GM12878 (cell line): ENCODE measurements around the gene FAM162A. TPM values are rescaled to one million over a fixed set of nuclear protein-coding genes. Genes with fewer than 3 reads are reported as not detected.

Source experiments
- ASH2L ChIP-seq: fragments of 300-600, 200-600 bp; sonication (generic); IDR thresholded peaks from 2 replicates; pipeline ENCODE4 v1.6.1; 2017; ENCODE audit warnings: low read depth, mild to moderate bottlenecking, borderline replicate concordance
- EZH2 ChIP-seq: IDR thresholded peaks from 2 replicates; pipeline ENCODE4 v1.6.1; 2012; ENCODE audit warnings: low read depth, mild to moderate bottlenecking, control low read depth, inconsistent platforms, low read length, borderline replicate concordance; ENCODE audit not compliant: control insufficient read depth
- FOXK2 ChIP-seq: fragments of 450-650 bp; IDR thresholded peaks from 2 replicates; pipeline ENCODE4 v1.6.1; 2017; ENCODE audit warnings: mild to moderate bottlenecking, moderate library complexity
- GATAD2B ChIP-seq: fragments of 450-650 bp; conservative IDR thresholded peaks from 2 replicates; pipeline ENCODE4 v1.6.1; 2017; ENCODE audit warnings: low read depth, mild to moderate bottlenecking, moderate library complexity
- NFXL1 ChIP-seq: fragments of 450-650 bp; IDR thresholded peaks from 2 replicates; pipeline ENCODE4 v1.6.1; 2017; ENCODE audit warnings: antibody characterized with exemption, mild to moderate bottlenecking, borderline replicate concordance
- NR2C1 ChIP-seq: fragments of 450-650 bp; IDR thresholded peaks from 2 replicates; pipeline ENCODE4 v1.6.1; 2017; ENCODE audit warnings: antibody characterized with exemption, mild to moderate bottlenecking, moderate library complexity
- PAX5 ChIP-seq: IDR thresholded peaks from 2 replicates; pipeline ENCODE4 v1.6.1; 2011; ENCODE audit warnings: low read depth, low read length, borderline replicate concordance
- PAX8 ChIP-seq: fragments of 450-650 bp; IDR thresholded peaks from 2 replicates; pipeline ENCODE4 v1.6.1; 2017; ENCODE audit warnings: mild to moderate bottlenecking, moderate library complexity
- POLR2A ChIP-seq: IDR thresholded peaks from 2 replicates; pipeline ENCODE4 v1.6.1; 2011; ENCODE audit warnings: low read depth, mild to moderate bottlenecking, low read length
- POLR2AphosphoS2 ChIP-seq: IDR thresholded peaks from 2 replicates; pipeline ENCODE4 v1.6.1; 2011; ENCODE audit warnings: low read depth, mild to moderate bottlenecking, low read length, improper control_type of control experiment, moderate library complexity
- POU2F2 ChIP-seq: IDR thresholded peaks from 3 replicates; pipeline ENCODE4 v1.6.1; 2011; ENCODE audit warnings: low read depth, mild to moderate bottlenecking, low read length, borderline replicate concordance
- SMAD5 ChIP-seq: IDR thresholded peaks from 2 replicates; pipeline ENCODE4 v1.6.1; 2016; ENCODE audit warnings: antibody characterized with exemption, low read depth
- SMARCA5 ChIP-seq: fragments of 450-650 bp; IDR thresholded peaks from 2 replicates; pipeline ENCODE4 v1.6.1; 2017; ENCODE audit warnings: mild to moderate bottlenecking
- SP1 ChIP-seq: IDR thresholded peaks from one replicate; pipeline ENCODE4 v1.6.1; 2011; ENCODE audit warnings: low read depth, low read length
- TAF1 ChIP-seq: IDR thresholded peaks from 2 replicates; pipeline ENCODE4 v1.6.1; 2011; ENCODE audit warnings: mild to moderate bottlenecking, low read depth, low read length, borderline replicate concordance
- polyA plus RNA-seq, 11 experiments: library from polyadenylated mRNA; depleted of rRNA in 4 of 11; unstranded in 6 of 11; stranded (reverse) in 5 of 11; fragments of >200 nt; fragmentation: Nextera tagmentation in 4 of 11; fragmentation: Illumina TruSeq in 1 of 11; extraction: Ambion mirVana in 4 of 11; extraction: Trizol in 1 of 11; gene quantifications; 1 replicate in 1 of 11; 2 replicates in 10 of 11; pipeline versions ENCODE4 v1.2.1 to v1.2.3, GENCODE V29; 2011 to 2016; ENCODE audit warnings: inconsistent platforms in 2 of 11, missing spikeins in 2 of 11, low read depth in 1 of 11
- total RNA-seq, 4 experiments: library from RNA; depleted of rRNA in 3 of 4; stranded (reverse); fragments of >200 nt in 3 of 4; fragmentation: Illumina TruSeq in 1 of 4; extraction: Trizol in 1 of 4; gene quantifications; 2 replicates each; pipeline versions ENCODE4 v1.2.1 to v1.2.3, GENCODE V29; 2013 to 2021
- TF ChIP-seq, protein P1 (sequence below): IDR thresholded peaks from 2 replicates; pipeline ENCODE4 v1.6.1; 2012; ENCODE audit warnings: low read depth, low read length, improper control_type of control experiment
- TF ChIP-seq, protein P2 (sequence below): IDR thresholded peaks from 2 replicates; pipeline ENCODE4 v1.6.1; 2012; ENCODE audit warnings: low read depth, low read length, improper control_type of control experiment
- TF ChIP-seq, protein P3 (sequence below): IDR thresholded peaks from 2 replicates; pipeline ENCODE4 v1.6.1; 2012; ENCODE audit warnings: mild to moderate bottlenecking, low read depth, low read length
- TF ChIP-seq, protein P4 (sequence below): fragments of 450-650 bp; IDR thresholded peaks from 2 replicates; pipeline ENCODE4 v1.6.1; 2016; ENCODE audit warnings: mild to moderate bottlenecking
- TF ChIP-seq, protein P5 (sequence below): fragments of 450-650 bp; formaldehyde crosslinking; IDR thresholded peaks from 2 replicates; pipeline ENCODE4 v1.5.0; 2022; ENCODE audit warnings: mild to moderate bottlenecking, missing genetic modification characterization

Gene FAM162A
- total and polyA plus RNA-seq, 10 of the 15 experiments (the other 5 are each of a cell fraction or from before 2014, with no cell fraction given): 59.2 to 346 (median 149) TPM

DNA sequence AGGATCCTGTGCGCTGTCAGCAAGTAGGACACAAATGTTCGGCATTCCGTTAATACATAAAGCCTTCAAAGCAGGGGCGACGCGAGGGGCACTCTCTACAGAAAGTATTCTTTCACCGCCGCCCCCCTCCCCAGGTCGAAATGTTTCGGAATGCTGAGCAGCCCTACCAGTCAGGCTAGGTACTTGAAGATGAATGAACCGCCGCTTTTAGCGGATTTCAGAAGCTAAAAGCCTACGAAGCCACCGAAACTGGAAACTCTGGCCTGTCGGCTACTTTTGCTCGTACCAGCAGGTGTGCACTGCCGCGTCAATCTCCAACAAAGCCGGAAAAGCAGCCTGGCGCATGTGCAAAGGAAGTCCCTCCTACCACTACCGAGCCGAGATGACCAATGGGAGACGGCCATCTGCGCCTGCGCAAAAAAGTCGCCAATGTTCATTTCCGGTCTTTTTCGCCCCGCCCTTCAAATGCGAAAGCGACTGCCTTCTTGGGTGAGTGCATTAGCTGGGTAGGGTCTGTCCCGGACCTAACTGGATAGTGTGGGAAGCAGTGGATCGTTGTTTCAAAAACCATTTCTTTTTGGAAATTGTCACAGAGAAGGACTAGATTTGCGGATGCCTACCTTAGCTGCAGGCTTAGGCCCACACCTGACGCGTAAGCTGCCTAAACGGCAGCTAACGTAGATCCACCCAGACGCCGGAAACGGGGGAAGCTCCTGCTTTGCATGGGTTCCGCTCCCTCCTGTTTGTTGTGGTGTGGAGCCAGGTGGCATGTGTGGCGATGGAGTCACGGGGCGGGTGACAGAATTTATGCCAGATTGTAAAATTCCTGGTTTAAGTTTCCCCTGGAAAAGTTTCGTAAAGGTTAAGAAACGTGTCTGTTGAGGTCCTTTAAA is 32.0 kb downstream of the FAM162A start, which contains the start of gene WDR5B (continued):
- peak; percentile 84 for TF ChIP-seq TAF1
- no peak for TF ChIP-seq EZH2
- TF ChIP-seq GATAD2B: peak; percentile 59
- peak; percentile 93 for TF ChIP-seq POLR2A
- TF ChIP-seq POU2F2: peak; percentile 99
- TF ChIP-seq, protein P1, sequence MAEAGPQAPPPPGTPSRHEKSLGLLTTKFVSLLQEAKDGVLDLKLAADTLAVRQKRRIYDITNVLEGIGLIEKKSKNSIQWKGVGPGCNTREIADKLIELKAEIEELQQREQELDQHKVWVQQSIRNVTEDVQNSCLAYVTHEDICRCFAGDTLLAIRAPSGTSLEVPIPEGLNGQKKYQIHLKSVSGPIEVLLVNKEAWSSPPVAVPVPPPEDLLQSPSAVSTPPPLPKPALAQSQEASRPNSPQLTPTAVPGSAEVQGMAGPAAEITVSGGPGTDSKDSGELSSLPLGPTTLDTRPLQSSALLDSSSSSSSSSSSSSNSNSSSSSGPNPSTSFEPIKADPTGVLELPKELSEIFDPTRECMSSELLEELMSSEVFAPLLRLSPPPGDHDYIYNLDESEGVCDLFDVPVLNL: no peak; the same call in 1 of the 2 replicates
- no peak for TF ChIP-seq NFXL1
- TF ChIP-seq, protein P2, sequence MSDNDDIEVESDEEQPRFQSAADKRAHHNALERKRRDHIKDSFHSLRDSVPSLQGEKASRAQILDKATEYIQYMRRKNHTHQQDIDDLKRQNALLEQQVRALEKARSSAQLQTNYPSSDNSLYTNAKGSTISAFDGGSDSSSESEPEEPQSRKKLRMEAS: peak; percentile 78; the same call in 1 of the 2 replicates
- no peak for TF ChIP-seq NR2C1
- 0 out of 2 replicates have a peak, but pooled peaks have one; percentile 32 for TF ChIP-seq ASH2L
- TF ChIP-seq FOXK2: peak; percentile 85
- peak; percentile 60 for TF ChIP-seq SP1
- TF ChIP-seq PAX8: peak; percentile 61; the same call in 1 of the 2 replicates
- TF ChIP-seq, protein P3, sequence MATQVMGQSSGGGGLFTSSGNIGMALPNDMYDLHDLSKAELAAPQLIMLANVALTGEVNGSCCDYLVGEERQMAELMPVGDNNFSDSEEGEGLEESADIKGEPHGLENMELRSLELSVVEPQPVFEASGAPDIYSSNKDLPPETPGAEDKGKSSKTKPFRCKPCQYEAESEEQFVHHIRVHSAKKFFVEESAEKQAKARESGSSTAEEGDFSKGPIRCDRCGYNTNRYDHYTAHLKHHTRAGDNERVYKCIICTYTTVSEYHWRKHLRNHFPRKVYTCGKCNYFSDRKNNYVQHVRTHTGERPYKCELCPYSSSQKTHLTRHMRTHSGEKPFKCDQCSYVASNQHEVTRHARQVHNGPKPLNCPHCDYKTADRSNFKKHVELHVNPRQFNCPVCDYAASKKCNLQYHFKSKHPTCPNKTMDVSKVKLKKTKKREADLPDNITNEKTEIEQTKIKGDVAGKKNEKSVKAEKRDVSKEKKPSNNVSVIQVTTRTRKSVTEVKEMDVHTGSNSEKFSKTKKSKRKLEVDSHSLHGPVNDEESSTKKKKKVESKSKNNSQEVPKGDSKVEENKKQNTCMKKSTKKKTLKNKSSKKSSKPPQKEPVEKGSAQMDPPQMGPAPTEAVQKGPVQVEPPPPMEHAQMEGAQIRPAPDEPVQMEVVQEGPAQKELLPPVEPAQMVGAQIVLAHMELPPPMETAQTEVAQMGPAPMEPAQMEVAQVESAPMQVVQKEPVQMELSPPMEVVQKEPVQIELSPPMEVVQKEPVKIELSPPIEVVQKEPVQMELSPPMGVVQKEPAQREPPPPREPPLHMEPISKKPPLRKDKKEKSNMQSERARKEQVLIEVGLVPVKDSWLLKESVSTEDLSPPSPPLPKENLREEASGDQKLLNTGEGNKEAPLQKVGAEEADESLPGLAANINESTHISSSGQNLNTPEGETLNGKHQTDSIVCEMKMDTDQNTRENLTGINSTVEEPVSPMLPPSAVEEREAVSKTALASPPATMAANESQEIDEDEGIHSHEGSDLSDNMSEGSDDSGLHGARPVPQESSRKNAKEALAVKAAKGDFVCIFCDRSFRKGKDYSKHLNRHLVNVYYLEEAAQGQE: no peak
- peak; percentile 97 for TF ChIP-seq POLR2AphosphoS2
- peak; percentile 70; the same call in 1 of the 2 replicates for TF ChIP-seq PAX5
- TF ChIP-seq SMAD5: peak; percentile 90
- TF ChIP-seq, protein P4, sequence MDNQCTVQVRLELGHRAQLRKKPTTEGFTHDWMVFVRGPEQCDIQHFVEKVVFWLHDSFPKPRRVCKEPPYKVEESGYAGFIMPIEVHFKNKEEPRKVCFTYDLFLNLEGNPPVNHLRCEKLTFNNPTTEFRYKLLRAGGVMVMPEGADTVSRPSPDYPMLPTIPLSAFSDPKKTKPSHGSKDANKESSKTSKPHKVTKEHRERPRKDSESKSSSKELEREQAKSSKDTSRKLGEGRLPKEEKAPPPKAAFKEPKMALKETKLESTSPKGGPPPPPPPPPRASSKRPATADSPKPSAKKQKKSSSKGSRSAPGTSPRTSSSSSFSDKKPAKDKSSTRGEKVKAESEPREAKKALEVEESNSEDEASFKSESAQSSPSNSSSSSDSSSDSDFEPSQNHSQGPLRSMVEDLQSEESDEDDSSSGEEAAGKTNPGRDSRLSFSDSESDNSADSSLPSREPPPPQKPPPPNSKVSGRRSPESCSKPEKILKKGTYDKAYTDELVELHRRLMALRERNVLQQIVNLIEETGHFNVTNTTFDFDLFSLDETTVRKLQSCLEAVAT: peak; percentile 59; the same call in 1 of the 2 replicates
- TF ChIP-seq SMARCA5: 0 out of 2 replicates have a peak, but pooled peaks have one; percentile 15
- TF ChIP-seq, protein P5, sequence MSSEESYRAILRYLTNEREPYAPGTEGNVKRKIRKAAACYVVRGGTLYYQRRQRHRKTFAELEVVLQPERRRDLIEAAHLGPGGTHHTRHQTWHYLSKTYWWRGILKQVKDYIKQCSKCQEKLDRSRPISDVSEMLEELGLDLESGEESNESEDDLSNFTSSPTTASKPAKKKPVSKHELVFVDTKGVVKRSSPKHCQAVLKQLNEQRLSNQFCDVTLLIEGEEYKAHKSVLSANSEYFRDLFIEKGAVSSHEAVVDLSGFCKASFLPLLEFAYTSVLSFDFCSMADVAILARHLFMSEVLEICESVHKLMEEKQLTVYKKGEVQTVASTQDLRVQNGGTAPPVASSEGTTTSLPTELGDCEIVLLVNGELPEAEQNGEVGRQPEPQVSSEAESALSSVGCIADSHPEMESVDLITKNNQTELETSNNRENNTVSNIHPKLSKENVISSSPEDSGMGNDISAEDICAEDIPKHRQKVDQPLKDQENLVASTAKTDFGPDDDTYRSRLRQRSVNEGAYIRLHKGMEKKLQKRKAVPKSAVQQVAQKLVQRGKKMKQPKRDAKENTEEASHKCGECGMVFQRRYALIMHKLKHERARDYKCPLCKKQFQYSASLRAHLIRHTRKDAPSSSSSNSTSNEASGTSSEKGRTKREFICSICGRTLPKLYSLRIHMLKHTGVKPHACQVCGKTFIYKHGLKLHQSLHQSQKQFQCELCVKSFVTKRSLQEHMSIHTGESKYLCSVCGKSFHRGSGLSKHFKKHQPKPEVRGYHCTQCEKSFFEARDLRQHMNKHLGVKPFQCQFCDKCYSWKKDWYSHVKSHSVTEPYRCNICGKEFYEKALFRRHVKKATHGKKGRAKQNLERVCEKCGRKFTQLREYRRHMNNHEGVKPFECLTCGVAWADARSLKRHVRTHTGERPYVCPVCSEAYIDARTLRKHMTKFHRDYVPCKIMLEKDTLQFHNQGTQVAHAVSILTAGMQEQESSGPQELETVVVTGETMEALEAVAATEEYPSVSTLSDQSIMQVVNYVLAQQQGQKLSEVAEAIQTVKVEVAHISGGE (CRISPR knock-in tag): no peak
